Activated CD8-positive, alpha-beta memory T cell treated with anti-CD3 and anti-CD28 coated beads for 48 hours (primary cell): ENCODE results near the gene P3H4.

Experiments used
- DNase-seq, 3 experiments: peaks; one replicate each; pipeline ENCODE4 v3.0.0-alpha.2; 2020; ENCODE audit warnings: low read depth in 2 of 3, low spot score in 2 of 3

P3H4 gene

GRCh38 chr17:41822216-41823140 is 10.7 kb upstream of the P3H4 start:
- DNase-seq, result no peak

- DNase-seq, result no peak
Measured at GRCh38 chr17:41821776-41822175, 10.0 kb upstream of the P3H4 start.

DNA sequence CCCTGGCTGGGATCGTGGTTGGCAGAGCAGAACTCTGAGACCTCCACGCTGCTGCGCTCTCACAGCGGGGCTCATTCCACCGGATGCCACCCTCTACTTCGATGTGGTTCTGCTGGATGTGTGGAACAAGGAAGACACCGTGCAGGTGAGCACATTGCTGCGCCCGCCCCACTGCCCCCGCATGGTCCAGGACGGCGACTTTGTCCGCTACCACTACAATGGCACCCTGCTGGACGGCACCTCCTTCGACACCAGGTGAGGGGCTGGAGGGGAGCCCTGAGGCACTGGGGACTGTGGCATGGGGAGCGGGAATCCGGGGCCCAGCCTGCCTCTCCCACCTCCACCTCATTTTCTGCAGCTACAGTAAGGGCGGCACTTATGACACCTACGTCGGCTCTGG is 6.3 kb upstream of the P3H4 start:
- DNase-seq, result no peak

DNA sequence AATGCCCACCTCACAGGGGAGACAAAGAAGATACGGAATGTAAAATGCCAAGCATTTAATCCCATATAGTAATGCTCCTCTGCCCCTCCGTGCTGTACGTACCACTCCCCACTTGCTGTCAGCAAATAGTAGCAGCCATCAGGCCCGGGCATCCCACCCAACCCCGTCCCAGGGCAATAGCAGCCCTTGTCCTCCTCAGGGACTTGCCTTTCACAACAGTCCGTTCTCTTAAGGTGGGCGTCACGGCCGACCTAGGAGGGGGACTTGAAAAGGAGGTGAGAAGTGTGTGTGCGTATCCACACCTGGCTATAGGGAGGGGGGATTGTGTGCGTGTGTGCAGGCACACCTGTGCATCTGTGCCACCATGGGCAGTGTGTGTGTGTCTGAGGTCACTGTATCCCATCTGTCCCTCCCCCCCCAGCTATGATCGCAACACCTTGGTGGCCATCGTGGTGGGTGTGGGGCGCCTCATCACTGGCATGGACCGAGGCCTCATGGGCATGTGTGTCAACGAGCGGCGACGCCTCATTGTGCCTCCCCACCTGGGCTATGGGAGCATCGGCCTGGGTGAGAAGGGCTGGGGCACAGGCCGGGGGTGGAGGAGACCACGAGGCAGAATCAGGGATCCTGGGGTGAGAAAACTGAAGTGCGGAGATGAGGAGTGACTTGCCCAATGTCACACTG is 5.0 kb upstream of the P3H4 start:
- no peak for DNase-seq

- DNase-seq, result no peak
Measured at GRCh38 chr17:41814195-41814594, 2.4 kb upstream of the P3H4 start.

- DNase-seq, result no peak
Measured at GRCh38 chr17:41813699-41814124, 2.0 kb upstream of the P3H4 start.

DNA sequence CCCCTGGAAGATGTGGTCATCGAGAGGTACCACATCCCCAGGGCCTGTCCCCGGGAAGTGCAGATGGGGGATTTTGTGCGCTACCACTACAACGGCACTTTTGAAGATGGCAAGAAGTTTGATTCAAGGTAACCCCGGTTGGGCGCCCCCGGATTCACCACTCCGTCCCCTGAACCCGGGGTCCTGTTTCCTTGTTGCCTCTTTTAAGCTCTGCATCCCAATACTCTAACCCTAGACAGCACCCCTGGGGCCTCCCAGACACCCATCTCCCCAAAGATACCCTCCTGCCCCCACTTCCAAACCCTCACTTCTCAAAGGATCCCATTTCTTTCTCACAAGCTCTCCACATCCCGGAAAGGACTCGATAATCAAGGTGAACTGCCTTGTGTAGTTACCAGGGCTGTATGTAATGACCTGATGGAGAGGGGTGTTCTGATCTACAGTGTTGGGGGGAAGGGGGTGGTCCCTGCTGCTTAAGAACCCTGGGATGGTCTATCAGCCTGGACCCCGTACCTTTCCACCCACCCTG is 1.5 kb upstream of the P3H4 start:
- DNase-seq, result no peak

DNA sequence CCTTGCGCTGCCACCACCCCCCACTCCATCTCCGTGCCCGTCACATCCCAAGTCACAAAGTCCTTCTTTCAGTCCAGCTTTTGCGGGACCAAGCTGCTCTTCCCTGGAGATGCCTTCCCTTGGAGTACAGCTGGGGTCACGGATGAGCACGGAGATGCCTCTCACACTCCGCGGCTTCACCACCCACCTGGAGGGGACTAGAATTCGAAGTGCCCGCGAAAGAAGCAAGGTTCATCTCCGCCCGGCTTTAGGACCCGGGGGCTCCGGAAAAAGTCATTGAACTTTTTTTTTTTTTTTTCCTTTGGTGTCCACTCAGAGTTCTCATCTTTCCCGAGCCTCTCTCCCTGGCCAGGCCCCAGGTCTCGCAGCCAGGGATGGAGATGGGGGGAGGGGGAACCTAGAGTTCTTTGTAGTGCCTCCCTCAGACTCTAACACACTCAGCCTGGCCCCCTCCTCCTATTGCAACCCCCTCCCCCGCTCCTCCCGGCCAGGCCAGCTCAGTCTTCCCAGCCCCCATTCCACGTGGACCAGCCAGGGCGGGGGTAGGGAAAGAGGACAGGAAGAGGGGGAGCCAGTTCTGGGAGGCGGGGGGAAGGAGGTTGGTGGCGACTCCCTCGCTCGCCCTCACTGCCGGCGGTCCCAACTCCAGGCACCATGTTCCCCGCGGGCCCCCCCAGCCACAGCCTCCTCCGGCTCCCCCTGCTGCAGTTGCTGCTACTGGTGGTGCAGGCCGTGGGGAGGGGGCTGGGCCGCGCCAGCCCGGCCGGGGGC is 817 bp upstream of the P3H4 start, which contains the start of gene FKBP10:
TSS of gene FKBP10 (plus strand) at position 624 of the 771 bp plus-strand sequence. CDS start at position 655, 31 bp downstream.
- DNase-seq, result no peak

DNA sequence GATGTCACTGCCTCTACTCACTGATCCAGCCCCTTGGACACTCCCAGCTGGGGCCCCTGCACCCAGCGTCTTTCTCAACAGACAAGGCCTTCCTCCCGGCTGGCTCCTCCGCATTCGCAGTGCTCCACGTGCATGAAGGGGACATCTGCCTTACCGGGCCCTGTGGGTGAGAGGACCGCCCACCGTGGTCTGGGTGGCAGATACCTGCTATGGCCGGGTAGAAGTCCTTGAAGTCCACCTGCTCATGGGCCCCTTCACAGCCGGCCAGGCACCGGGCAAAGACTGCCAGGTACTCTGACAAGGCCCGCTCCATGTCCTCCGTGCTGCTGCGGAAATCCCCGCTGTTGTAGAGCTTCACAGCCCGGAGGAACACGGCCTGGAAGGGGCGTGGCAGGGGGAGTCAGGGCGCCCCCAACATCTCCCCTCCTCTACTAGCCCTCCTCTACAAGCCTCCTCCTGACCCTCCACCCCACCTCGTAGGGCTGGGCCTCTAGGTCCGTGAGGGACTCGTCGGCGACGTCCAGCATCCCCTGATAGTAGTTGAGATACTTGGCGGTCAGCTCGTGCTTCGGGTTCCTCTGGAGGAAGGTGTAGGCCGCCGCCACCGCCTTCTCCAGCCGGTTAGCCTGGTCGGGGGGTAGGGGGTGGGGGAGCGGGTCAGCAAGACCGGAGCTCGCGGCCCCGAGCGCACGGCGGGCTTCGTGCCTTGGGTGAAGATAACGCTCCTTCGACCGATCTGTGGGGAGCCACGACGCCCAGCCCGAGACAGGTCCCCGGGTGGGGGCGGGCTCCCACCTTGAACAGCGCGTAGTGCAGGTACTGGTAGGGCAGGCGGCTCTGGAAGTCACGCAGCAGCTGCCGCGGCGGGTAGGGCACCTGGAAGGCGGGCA is 845 bp downstream of the P3H4 start:
- no peak for DNase-seq

DNA sequence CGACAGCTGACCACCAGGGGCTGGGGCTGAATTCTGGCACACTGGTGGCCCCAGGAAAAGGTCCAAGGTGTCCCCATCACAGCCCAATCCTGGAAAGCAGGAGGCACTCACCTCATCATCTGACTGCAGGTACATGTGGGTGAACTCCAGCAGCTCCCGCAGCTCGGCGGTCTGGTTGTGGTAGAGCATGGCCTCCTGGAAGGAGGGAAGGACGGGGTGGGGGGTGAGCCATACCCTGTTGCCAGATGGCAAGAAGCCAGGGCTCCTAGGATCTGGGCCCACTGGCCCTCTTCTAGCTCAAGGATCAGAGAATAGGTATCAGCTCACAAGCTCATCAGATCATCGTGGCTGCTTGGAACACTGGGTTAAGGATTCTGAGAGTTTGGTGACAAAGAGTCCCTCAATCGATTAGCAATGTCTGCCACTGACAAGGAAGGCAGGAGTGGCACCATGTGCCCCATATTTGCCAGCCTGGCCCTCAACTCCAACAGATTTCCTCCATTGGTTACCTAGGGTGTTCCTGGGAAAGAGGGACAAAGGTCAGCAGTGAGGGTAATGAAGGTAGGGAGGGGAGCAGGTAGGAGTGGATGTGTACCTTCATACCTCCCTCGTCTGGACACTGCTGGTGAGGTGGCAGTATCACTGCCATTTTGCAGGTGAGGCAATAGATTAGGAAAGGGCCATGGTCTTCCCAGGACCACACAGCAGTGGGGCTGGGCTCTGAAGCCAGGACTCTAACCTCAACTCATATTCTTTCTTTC is 4.9 kb downstream of the P3H4 start:
- DNase-seq, result no peak

DNA sequence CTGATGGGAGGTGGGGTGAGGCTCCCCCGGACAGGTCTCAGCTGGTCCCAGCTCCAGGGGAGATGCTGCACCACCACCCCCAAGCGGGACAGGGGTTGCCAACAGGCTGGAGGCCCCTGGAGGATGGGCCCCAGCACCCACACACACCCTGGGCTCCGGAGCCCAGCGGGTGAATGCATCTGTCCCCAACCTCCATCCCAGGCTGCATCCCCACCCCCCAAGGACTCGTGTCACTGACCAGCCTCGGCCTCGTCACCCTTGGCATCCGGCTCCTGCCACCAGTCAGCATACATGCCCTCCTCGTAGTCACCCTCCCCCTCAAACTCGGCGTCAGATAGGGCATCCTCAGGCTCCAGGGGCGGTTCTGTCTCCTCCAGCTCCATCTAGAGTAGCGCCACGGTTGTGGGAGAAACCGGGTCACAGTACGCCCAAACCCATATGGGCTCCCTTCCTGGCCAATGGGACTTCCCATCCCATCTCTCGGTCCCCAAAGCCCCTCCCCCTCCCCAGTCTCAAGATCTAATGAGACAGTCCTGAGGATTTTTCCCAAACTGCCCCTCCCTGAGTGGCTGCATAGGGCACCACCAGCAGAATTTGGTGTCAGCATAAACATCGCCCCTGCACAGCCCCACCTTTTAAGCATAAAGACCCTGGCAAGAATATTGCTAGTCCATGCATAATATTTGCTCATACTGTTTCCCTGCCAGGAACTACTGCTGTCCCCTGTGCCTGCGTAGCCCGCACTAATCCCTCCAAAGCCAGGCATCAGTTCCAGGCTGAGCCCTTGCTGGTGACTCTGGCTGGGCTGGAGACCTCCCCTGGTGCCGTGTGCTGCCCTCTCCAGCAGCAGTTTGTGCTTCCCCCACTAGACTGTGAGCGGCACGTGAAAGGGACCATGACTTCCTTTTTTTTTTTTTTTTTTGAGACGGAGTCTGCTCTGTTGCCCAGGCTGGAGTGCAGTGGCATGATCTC is 8.4 kb downstream of the P3H4 start:
- no peak for DNase-seq

GRCh38 chr17:41801374-41802271 is 10.1 kb downstream of the P3H4 start:
- peak; percentile 39 to 71 (median 69) for DNase-seq

GRCh38 chr17:41800601-41801373 is 11.0 kb downstream of the P3H4 start:
- no peak for DNase-seq

DNA sequence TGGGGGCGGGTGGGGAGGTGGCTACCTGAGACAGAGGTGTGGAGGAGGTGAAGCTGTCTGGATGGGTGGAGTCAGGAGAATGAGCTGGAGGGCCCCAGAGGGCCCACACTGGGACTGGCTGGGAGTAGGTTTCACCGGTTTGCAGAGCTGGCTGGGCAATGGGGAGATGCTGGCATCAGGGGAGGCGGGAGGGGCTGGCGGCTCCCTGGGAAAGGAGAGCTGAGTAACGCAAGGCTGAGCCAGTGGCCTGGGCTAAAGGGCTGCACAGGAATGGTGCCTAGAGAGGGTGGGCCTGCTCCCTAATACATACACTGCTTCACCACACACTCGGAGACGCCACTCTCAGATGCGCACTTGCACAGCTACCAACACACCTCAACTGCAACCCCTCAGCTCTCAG is 12.4 kb downstream of the P3H4 start:
- no peak for DNase-seq

DNA sequence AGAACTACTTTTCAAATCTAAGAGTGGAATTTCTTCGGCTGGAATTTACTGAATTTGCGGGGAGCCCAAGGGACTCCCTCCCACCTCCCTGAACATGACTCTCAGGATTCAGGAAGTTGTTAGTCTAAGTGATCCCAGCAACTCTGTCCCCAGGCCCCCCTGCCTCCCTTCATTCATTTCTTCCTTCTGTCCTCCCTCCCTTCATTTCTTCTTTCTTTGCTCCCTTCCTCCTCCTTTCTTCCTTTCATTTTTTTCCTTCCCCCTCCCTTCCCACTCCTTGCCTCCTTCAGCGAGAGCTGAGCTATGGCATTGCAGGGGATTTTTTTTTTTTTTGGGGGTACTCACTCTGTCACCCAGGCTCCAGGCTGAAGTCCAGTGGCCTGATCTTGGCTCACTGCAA is 14.4 kb downstream of the P3H4 start:
- no peak for DNase-seq

- no peak for DNase-seq
Measured at GRCh38 chr17:41796121-41796895, 15.4 kb downstream of the P3H4 start.
